B cell (primary cell): ENCODE results near the gene PRUNE2. TPM values are rescaled to one million over a fixed set of nuclear protein-coding genes. Genes with fewer than 3 reads are reported as not detected.
"Not testable (repeated sequence)": the region's sequence is repeated elsewhere in the genome, so short reads cannot be mapped to it uniquely, and the experiment has no call there.

ENCODE experiments used
- ATAC-seq: fragments of 200-7000 bp; cut with Tn5 transposase; one replicate; pipeline ENCODE4 v1.10.0; 2021; ENCODE audit warnings: low read depth, mild to moderate bottlenecking, moderate number of reproducible peaks, moderate library complexity
- CTCF ChIA-PET: fragments of 350-600 bp; sonication (Branson Sonifier 250); formaldehyde crosslinking; loops from one replicate; lab custom pipeline; 2021; ENCODE audit warnings: antibody characterized with exemption, inconsistent platforms; lab: Charles Lee
- POLR2A ChIA-PET: fragments of 350-600 bp; sonication (Branson Sonifier 250); formaldehyde crosslinking; loops from one replicate; lab custom pipeline; 2021; ENCODE audit warnings: antibody characterized with exemption; lab: Charles Lee
- DNase-seq: peaks from one replicate; pipeline ENCODE4 v3.0.0; 2013
- H2AFZ ChIP-seq: 2 replicates; pipeline ENCODE4 v1.6.1; 2012; ENCODE audit warnings: mild to moderate bottlenecking, low read depth, low read length; ENCODE audit not compliant: insufficient read depth, poor library complexity, severe bottlenecking
- H3K27ac ChIP-seq, 2 donors: 1 replicate in 1 of 2; 2 replicates in 1 of 2; pipeline ENCODE4 v1.5.1; 2012 to 2013; ENCODE audit warnings: low read length in 2 of 2, mild to moderate bottlenecking in 2 of 2, moderate library complexity in 1 of 2
- H3K27me3 ChIP-seq, 4 experiments: fragments of 200-600 bp in 1 of 4; sonication (generic) in 1 of 4; replicated peaks in 1 of 4; 1 replicate in 2 of 4; 2 replicates in 2 of 4; pipeline versions ENCODE4 v1.6.1 to v1.7.0; 2013 to 2016; ENCODE audit warnings: low read length in 3 of 4, mild to moderate bottlenecking in 2 of 4, mixed read lengths in 1 of 4, moderate library complexity in 1 of 4; ENCODE audit not compliant: insufficient read depth in 4 of 4, control insufficient read depth in 3 of 4; ENCODE audit errors: control extremely low read depth in 1 of 4
- H3K36me3 ChIP-seq, 2 experiments: replicated peaks in 1 of 2; 1 replicate in 1 of 2; 2 replicates in 1 of 2; pipeline versions ENCODE4 v1.6.1 to v1.7.1; 2013; ENCODE audit warnings: low read length in 1 of 2; ENCODE audit not compliant: insufficient read depth in 2 of 2, control insufficient read depth in 1 of 2; ENCODE audit errors: control extremely low read depth in 1 of 2, extremely low read depth in 1 of 2
- H3K4me1 ChIP-seq, 2 donors: fragments of 200-600 bp in 1 of 2; sonication (generic) in 1 of 2; 1 replicate in 1 of 2; 2 replicates in 1 of 2; pipeline versions ENCODE4 v1.5.1 to v1.6.1; 2013 to 2017; ENCODE audit warnings: low read length in 2 of 2; ENCODE audit not compliant: control insufficient read depth in 2 of 2, insufficient read depth in 2 of 2
- H3K4me2 ChIP-seq: replicated peaks from 2 replicates; pipeline ENCODE3; 2012; ENCODE audit warnings: mild to moderate bottlenecking, low read depth, low read length; ENCODE audit not compliant: poor library complexity, severe bottlenecking
- H3K4me3 ChIP-seq, 5 experiments: fragments of 200-600 bp in 1 of 5; sonication (generic) in 1 of 5; 1 replicate in 3 of 5; 2 replicates in 2 of 5; pipeline versions ENCODE4 v1.5.1 to v1.7.0; 2011 to 2016; ENCODE audit warnings: low read length in 4 of 5, mild to moderate bottlenecking in 4 of 5, low read depth in 2 of 5, control low read depth in 1 of 5, moderate library complexity in 1 of 5; ENCODE audit not compliant: insufficient read depth in 1 of 5; ENCODE audit errors: control extremely low read depth in 1 of 5, extremely low read depth in 1 of 5
- H3K79me2 ChIP-seq: fragments of 200-600 bp; sonication (generic); one replicate; pipeline ENCODE4 v1.6.0; 2016; ENCODE audit warnings: low read length; ENCODE audit not compliant: control insufficient read depth, insufficient read depth
- H3K9ac ChIP-seq: fragments of 200-600 bp; sonication (generic); 2 replicates; pipeline ENCODE4 v1.6.1; 2017; ENCODE audit warnings: mild to moderate bottlenecking, low read length, moderate library complexity
- H3K9me3 ChIP-seq, 3 donors: one replicate each; pipeline versions ENCODE4 v1.6.1 to v1.7.1; 2013; ENCODE audit warnings: low read length in 2 of 3; ENCODE audit not compliant: control insufficient read depth in 2 of 3, insufficient read depth in 1 of 3; ENCODE audit errors: control extremely low read depth in 1 of 3
- H4K20me1 ChIP-seq: 2 replicates; pipeline ENCODE4 v1.6.0; 2012; ENCODE audit warnings: mild to moderate bottlenecking, low read length; ENCODE audit not compliant: insufficient read depth, control insufficient read depth, poor library complexity, severe bottlenecking
- H3K27ac Mint-ChIP-seq: one replicate; pipeline ENCODE4 v1.8.0; 2021; ENCODE audit warnings: mixed read lengths
- H3K27me3 Mint-ChIP-seq: one replicate; pipeline ENCODE4 v1.8.0; 2021; ENCODE audit warnings: mixed read lengths
- H3K4me1 Mint-ChIP-seq: one replicate; pipeline ENCODE4 v1.8.0; 2021; ENCODE audit warnings: mixed read lengths
- H3K4me3 Mint-ChIP-seq: one replicate; pipeline ENCODE4 v1.8.0; 2021; ENCODE audit warnings: mixed read lengths
- H3K9me3 Mint-ChIP-seq: one replicate; pipeline ENCODE4 v1.8.0; 2022; ENCODE audit warnings: mixed read lengths; ENCODE audit not compliant: insufficient read depth
- CTCF ChIP-seq: fragments of 200-600 bp; IDR thresholded peaks from one replicate; pipeline ENCODE4 v1.8.0; 2022; ENCODE audit warnings: antibody characterized with exemption, mild to moderate bottlenecking
- EZH2 ChIP-seq: IDR thresholded peaks from 2 replicates; pipeline ENCODE4 v1.6.1; 2012; ENCODE audit warnings: borderline replicate concordance, low read depth, mild to moderate bottlenecking, moderate library complexity, low read length; ENCODE audit not compliant: insufficient read depth, poor library complexity, severe bottlenecking
- WGBS: methylation state at CpG from one replicate; pipeline ENCODE4 v1.1.5; 2013; ENCODE audit warnings: missing lambda C conversion rate; ENCODE audit not compliant: insufficient coverage; 5-methylcytosine and 5-hydroxymethylcytosine counted together
- intact Hi-C: fragments of 100-400 bp; cut with micrococcal nuclease; formaldehyde crosslinking; loops from one replicate; pipeline ENCODE4 v1.10.0; 2022
- polyA plus RNA-seq: library from polyadenylated mRNA; depleted of rRNA; stranded (reverse); fragments of >200 nt; gene quantifications from 2 replicates; pipeline ENCODE4 v1.2.3, GENCODE V29; 2012
- total RNA-seq, 2 donors: library from RNA; stranded (reverse); fragments of 120-200 nt in 1 of 2; gene quantifications; 1 replicate in 1 of 2; 2 replicates in 1 of 2; pipeline versions ENCODE4 v1.2.3 to v1.2.4, GENCODE V29; 2013 to 2022

Gene PRUNE2
- total and polyA plus RNA-seq, 2 donors (not counting 1 experiment from before 2014, with no cell fraction given), result 0.12 TPM; not detected in 1

- no peaks in the 10 kb centered on the region for H3K27me3 ChIP-seq
- H3K4me1 ChIP-seq, result no peaks in the 10 kb centered on the region
- no peak overlapping the region for H3K9ac ChIP-seq
- H3K9me3 ChIP-seq, result no peaks in the 10 kb centered on the region
- intact Hi-C loops, result no loop called here
- H3K27ac ChIP-seq, result no peak overlapping the region
- H3K4me1 Mint-ChIP-seq, result peaks cover 5% of the 10 kb centered on the region
- DNase-seq, result no peak
- no peaks in the 10 kb centered on the region for H3K36me3 ChIP-seq
- no peaks in the 10 kb centered on the region for H4K20me1 ChIP-seq
- no peaks in the 10 kb centered on the region for H3K9me3 Mint-ChIP-seq
- H2AFZ ChIP-seq, result no peak overlapping the region
- no peak overlapping the region for H3K4me3 Mint-ChIP-seq
- H3K4me3 ChIP-seq, result no peak overlapping the region
- H3K27ac Mint-ChIP-seq, result no peak overlapping the region
- POLR2A ChIA-PET, result no interaction called here
- no peaks in the 10 kb centered on the region for H3K79me2 ChIP-seq
- WGBS, result 90% methylated on average over 2 of the region's 3 CpGs
- H3K27me3 Mint-ChIP-seq, result no peaks in the 10 kb centered on the region
- ATAC-seq, result no peak
- TF ChIP-seq CTCF, result no peak
- no peak for TF ChIP-seq EZH2
- CTCF ChIA-PET, result no interaction called here
- no peak overlapping the region for H3K4me2 ChIP-seq
Observed at GRCh38 chr9:76595645-76596044, 310.3 kb downstream of the PRUNE2 start.

- Histone ChIP-seq H3K36me3 (no peaks in the 10 kb centered on the region), H4K20me1 (no peaks in the 10 kb centered on the region), H3K4me1 (no peaks in the 10 kb centered on the region), H3K4me3 (no peak overlapping the region), H3K79me2 (no peaks in the 10 kb centered on the region), H3K27me3 (no peaks in the 10 kb centered on the region), H3K4me2 (no peak overlapping the region), H3K9me3 (no peaks in the 10 kb centered on the region), H3K27ac (no peak overlapping the region), H2AFZ (no peak overlapping the region), H3K9ac (no peak overlapping the region)
- intact Hi-C loops, result no loop called here
- Mint-ChIP-seq H3K27ac (no peak overlapping the region), H3K4me1 (peaks cover 5% of the 10 kb centered on the region), H3K9me3 (no peaks in the 10 kb centered on the region), H3K27me3 (no peaks in the 10 kb centered on the region), H3K4me3 (no peak overlapping the region)
- TF ChIP-seq EZH2, result no peak
- TF ChIP-seq CTCF, result no peak
- ChIA-PET POLR2A (no interaction called here), CTCF (no interaction called here)
- WGBS, result no CpG with 5 or more reads among the region's 4 CpGs
- no peak for DNase-seq
- no peak for ATAC-seq
Observed at GRCh38 chr9:76594764-76595424, 311.0 kb downstream of the PRUNE2 start.

- H3K4me3 Mint-ChIP-seq, H3K27me3 Mint-ChIP-seq, H3K27ac Mint-ChIP-seq, H3K4me2 ChIP-seq, H3K36me3 ChIP-seq, H3K4me1 Mint-ChIP-seq, H2AFZ ChIP-seq, H3K9ac ChIP-seq, CTCF ChIA-PET, DNase-seq, H4K20me1 ChIP-seq, H3K9me3 Mint-ChIP-seq, H3K4me3 ChIP-seq, H3K27me3 ChIP-seq, H3K9me3 ChIP-seq, H3K27ac ChIP-seq, H3K4me1 ChIP-seq, intact Hi-C loops, ATAC-seq, H3K79me2 ChIP-seq, POLR2A ChIA-PET: not testable (repeated sequence)
- no CpG with 5 or more reads among the region's 4 CpGs for WGBS
Observed at GRCh38 chr9:76593961-76594735, 311.8 kb downstream of the PRUNE2 start.
